Midbrain (tissue), 1 donor: ENCODE results near the gene ATP13A3.
A peak's percentile ranks its signal among the peaks of the same experiment; 100 is the strongest.

Experiments
- DNase-seq: peaks from one replicate; lab custom pipeline; 2025; lab: John Stamatoyannopoulos, UW

ATP13A3 gene

GRCh38 chr3:194475138-194475932 lies 11.5 kb downstream of the ATP13A3 start:
- DNase-seq, result no peak

GRCh38 chr3:194474675-194475074 lies 12.1 kb downstream of the ATP13A3 start:
- DNase-seq, result no peak

GRCh38 chr3:194472290-194472920 lies 14.4 kb downstream of the ATP13A3 start:
- DNase-seq, result peak; percentile 62

- no peak for DNase-seq
These were observed 14.9 kb downstream of the ATP13A3 start for GRCh38 chr3:194471863-194472262.

GRCh38 chr3:194470615-194471014 lies 16.2 kb downstream of the ATP13A3 start:
- no peak for DNase-seq

- DNase-seq, result no peak
These were observed 16.8 kb downstream of the ATP13A3 start for GRCh38 chr3:194469977-194470376.

GRCh38 chr3:194468086-194468485 lies 18.7 kb downstream of the ATP13A3 start:
- DNase-seq, result no peak

GRCh38 chr3:194466761-194467356 lies 19.9 kb downstream of the ATP13A3 start:
- DNase-seq, result no peak

GRCh38 chr3:194465920-194466570 lies 20.8 kb downstream of the ATP13A3 start:
- no peak for DNase-seq

- no peak for DNase-seq
These were observed 21.6 kb downstream of the ATP13A3 start for GRCh38 chr3:194465246-194465645.

- DNase-seq, result no peak
These were observed 22.1 kb downstream of the ATP13A3 start for GRCh38 chr3:194464692-194465091.

GRCh38 chr3:194462936-194463335 lies 23.9 kb downstream of the ATP13A3 start:
- no peak for DNase-seq

- no peak for DNase-seq
These were observed 26.2 kb downstream of the ATP13A3 start for GRCh38 chr3:194460566-194460965.

- no peak for DNase-seq
These were observed 28.7 kb downstream of the ATP13A3 start for GRCh38 chr3:194458131-194458530.

GRCh38 chr3:194455481-194455880 lies 31.3 kb downstream of the ATP13A3 start:
- no peak for DNase-seq

GRCh38 chr3:194450341-194450740 lies 36.5 kb downstream of the ATP13A3 start:
- no peak for DNase-seq

GRCh38 chr3:194449913-194450312 lies 36.9 kb downstream of the ATP13A3 start:
- DNase-seq, result no peak

- no peak for DNase-seq
These were observed 39.1 kb downstream of the ATP13A3 start for GRCh38 chr3:194447657-194448056.

GRCh38 chr3:194447161-194447560 lies 39.6 kb downstream of the ATP13A3 start:
- DNase-seq, result no peak

GRCh38 chr3:194446754-194447153 lies 40.0 kb downstream of the ATP13A3 start:
- DNase-seq, result no peak

- no peak for DNase-seq
These were observed 40.6 kb downstream of the ATP13A3 start for GRCh38 chr3:194446172-194446571.

- DNase-seq, result no peak
These were observed 42.9 kb downstream of the ATP13A3 start for GRCh38 chr3:194443901-194444300.

GRCh38 chr3:194440756-194441155 lies 46.0 kb downstream of the ATP13A3 start:
- no peak for DNase-seq
